ENCODE results near the gene WDR64. TPM values are rescaled to one million over a fixed set of nuclear protein-coding genes. Genes with fewer than 3 reads are reported as not detected.

The WDR64 gene
- total and polyA plus RNA-seq, 4 donors: 0.02 to 0.70 (median 0.17) TPM

DNA sequence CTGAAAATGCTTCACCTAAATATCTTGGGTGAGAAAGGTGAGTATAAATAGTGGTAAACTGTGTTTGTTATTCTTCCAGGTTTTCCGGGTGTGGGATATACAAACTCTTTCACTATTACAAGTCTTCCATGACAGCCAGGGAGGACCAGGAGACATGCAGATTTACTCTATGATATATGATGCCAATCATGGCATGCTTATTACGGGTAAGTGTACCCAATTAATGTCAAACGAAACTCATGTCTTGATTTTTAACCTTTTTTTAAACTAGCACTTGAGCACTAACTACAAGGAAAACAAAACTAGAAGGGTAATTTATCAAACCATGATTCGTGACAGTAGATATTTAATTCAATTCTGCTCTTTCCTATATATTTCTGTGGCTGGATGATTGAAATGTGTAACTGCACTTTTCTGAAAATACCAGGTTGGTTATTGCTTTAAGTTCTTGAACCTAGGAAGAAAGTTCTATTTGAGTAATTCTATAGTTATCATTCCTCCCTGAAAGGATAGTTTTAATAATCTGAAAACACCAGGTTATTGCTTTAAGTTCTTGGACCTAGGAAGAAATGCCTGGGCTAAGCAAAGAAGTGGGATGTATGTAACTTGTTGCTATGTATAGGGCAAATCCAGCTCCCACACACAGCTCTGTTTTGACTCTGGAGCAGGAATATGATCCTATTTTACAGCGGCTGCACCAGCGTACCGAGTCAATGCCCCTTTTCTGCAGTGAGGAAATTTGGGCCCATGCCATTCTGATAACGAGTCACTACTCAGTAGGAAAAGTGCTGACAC lies 86.4 kb downstream of the WDR64 start:
- H3K27ac ChIP-seq (ENCODE audit: low read depth in 1 of 2, low read length in 2 of 2): no peak overlapping the region
- DNase-seq (ENCODE audit: low spot score): no peak
- TF ChIP-seq, protein P1, sequence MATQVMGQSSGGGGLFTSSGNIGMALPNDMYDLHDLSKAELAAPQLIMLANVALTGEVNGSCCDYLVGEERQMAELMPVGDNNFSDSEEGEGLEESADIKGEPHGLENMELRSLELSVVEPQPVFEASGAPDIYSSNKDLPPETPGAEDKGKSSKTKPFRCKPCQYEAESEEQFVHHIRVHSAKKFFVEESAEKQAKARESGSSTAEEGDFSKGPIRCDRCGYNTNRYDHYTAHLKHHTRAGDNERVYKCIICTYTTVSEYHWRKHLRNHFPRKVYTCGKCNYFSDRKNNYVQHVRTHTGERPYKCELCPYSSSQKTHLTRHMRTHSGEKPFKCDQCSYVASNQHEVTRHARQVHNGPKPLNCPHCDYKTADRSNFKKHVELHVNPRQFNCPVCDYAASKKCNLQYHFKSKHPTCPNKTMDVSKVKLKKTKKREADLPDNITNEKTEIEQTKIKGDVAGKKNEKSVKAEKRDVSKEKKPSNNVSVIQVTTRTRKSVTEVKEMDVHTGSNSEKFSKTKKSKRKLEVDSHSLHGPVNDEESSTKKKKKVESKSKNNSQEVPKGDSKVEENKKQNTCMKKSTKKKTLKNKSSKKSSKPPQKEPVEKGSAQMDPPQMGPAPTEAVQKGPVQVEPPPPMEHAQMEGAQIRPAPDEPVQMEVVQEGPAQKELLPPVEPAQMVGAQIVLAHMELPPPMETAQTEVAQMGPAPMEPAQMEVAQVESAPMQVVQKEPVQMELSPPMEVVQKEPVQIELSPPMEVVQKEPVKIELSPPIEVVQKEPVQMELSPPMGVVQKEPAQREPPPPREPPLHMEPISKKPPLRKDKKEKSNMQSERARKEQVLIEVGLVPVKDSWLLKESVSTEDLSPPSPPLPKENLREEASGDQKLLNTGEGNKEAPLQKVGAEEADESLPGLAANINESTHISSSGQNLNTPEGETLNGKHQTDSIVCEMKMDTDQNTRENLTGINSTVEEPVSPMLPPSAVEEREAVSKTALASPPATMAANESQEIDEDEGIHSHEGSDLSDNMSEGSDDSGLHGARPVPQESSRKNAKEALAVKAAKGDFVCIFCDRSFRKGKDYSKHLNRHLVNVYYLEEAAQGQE (IDR thresholded peaks at IDR 0.05): no peak
- TF ChIP-seq YY1 (IDR thresholded peaks at IDR 0.05) (no peak), FOXA1 (IDR thresholded peaks at IDR 0.05) (no peak), EGR1 (IDR thresholded peaks at IDR 0.05; ENCODE audit: low read depth in 2 of 2) (no peak), RAD21 (IDR thresholded peaks at IDR 0.05) (no peak), NR2F2 (IDR thresholded peaks at IDR 0.05) (no peak), JUND (IDR thresholded peaks at IDR 0.05) (no peak), SP1 (IDR thresholded peaks at IDR 0.05) (no peak), HNF4A (conservative IDR thresholded peaks at IDR 0.05) (no peak), RXRA (IDR thresholded peaks at IDR 0.05) (no peak)
- TF ChIP-seq, protein P2, sequence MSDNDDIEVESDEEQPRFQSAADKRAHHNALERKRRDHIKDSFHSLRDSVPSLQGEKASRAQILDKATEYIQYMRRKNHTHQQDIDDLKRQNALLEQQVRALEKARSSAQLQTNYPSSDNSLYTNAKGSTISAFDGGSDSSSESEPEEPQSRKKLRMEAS (IDR thresholded peaks at IDR 0.05): no peak
- TF ChIP-seq, protein P3, sequence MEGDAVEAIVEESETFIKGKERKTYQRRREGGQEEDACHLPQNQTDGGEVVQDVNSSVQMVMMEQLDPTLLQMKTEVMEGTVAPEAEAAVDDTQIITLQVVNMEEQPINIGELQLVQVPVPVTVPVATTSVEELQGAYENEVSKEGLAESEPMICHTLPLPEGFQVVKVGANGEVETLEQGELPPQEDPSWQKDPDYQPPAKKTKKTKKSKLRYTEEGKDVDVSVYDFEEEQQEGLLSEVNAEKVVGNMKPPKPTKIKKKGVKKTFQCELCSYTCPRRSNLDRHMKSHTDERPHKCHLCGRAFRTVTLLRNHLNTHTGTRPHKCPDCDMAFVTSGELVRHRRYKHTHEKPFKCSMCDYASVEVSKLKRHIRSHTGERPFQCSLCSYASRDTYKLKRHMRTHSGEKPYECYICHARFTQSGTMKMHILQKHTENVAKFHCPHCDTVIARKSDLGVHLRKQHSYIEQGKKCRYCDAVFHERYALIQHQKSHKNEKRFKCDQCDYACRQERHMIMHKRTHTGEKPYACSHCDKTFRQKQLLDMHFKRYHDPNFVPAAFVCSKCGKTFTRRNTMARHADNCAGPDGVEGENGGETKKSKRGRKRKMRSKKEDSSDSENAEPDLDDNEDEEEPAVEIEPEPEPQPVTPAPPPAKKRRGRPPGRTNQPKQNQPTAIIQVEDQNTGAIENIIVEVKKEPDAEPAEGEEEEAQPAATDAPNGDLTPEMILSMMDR (IDR thresholded peaks at IDR 0.05; ENCODE audit: low read depth, low read length, missing input control): no peak
- TF ChIP-seq, protein P4, sequence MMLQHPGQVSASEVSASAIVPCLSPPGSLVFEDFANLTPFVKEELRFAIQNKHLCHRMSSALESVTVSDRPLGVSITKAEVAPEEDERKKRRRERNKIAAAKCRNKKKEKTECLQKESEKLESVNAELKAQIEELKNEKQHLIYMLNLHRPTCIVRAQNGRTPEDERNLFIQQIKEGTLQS (IDR thresholded peaks at IDR 0.05): no peak
- H3K36me3 ChIP-seq (ENCODE audit: control insufficient read depth in 4 of 4, insufficient read depth in 3 of 4, low read depth in 1 of 4, low read length in 3 of 4): no peaks in the 10 kb centered on the region
- no peaks in the 10 kb centered on the region for H3K9me3 ChIP-seq (ENCODE audit: control insufficient read depth in 4 of 4, low read length in 3 of 4)
- H3K4me3 ChIP-seq (ENCODE audit: low read depth in 1 of 3, low read length in 3 of 3): no peak overlapping the region
- H3K27me3 ChIP-seq (ENCODE audit: control insufficient read depth in 4 of 4, insufficient read depth in 4 of 4, low read length in 3 of 4): no peaks in the 10 kb centered on the region
- H3K4me1 ChIP-seq (ENCODE audit: control insufficient read depth in 4 of 4, insufficient read depth in 4 of 4, low read length in 3 of 4): no peaks in the 10 kb centered on the region
- WGBS: 80% methylated on average over 8 of the region's 8 CpGs
- no peak overlapping the region for H3K9ac ChIP-seq (ENCODE audit: low read depth in 1 of 2, low read length in 2 of 2)

DNA sequence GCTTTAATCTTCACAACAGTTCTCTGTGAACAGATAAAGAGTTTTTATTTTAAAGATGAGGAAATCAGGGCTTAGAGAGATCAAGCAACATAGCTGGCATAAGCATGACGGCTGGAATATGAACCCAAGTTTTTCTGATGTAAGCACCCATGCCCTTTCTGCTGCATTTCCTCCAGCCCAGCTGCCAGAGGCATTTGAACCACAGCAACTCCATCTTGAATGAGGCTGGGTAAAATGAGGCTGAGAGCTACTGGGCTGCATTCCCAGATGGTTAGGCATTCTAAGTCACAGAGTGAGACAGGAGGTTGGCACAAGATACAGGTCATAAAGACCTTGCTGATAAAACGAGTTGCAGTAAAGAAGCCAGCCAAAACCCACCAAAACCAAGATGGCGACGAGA lies 90.0 kb downstream of the WDR64 start:
- WGBS: 85% methylated on average over 4 of the region's 4 CpGs
- DNase-seq (ENCODE audit: low spot score): no peak
- H3K4me3 ChIP-seq (ENCODE audit: low read depth in 1 of 3, low read length in 3 of 3): no peak overlapping the region
- TF ChIP-seq YY1 (IDR thresholded peaks at IDR 0.05): no peak
- no peak for TF ChIP-seq HNF4G (IDR thresholded peaks at IDR 0.05)
- no peak for TF ChIP-seq FOXA2 (IDR thresholded peaks at IDR 0.05)
- TF ChIP-seq, protein P4 (IDR thresholded peaks at IDR 0.05): no peak
- TF ChIP-seq SP1 (IDR thresholded peaks at IDR 0.05): no peak
- TF ChIP-seq, protein P2 (IDR thresholded peaks at IDR 0.05): no peak
- TF ChIP-seq RXRA (IDR thresholded peaks at IDR 0.05): no peak
- no peak for TF ChIP-seq EGR1 (IDR thresholded peaks at IDR 0.05; ENCODE audit: low read depth in 2 of 2)
- TF ChIP-seq JUND (IDR thresholded peaks at IDR 0.05): no peak
- TF ChIP-seq HNF4A (conservative IDR thresholded peaks at IDR 0.05): no peak
- TF ChIP-seq FOXA1 (IDR thresholded peaks at IDR 0.05): no peak
- TF ChIP-seq GABPA (IDR thresholded peaks at IDR 0.05 in 1 of 2, conservative IDR thresholded peaks at IDR 0.05 in 1 of 2): no peak
- TF ChIP-seq, protein P5, sequence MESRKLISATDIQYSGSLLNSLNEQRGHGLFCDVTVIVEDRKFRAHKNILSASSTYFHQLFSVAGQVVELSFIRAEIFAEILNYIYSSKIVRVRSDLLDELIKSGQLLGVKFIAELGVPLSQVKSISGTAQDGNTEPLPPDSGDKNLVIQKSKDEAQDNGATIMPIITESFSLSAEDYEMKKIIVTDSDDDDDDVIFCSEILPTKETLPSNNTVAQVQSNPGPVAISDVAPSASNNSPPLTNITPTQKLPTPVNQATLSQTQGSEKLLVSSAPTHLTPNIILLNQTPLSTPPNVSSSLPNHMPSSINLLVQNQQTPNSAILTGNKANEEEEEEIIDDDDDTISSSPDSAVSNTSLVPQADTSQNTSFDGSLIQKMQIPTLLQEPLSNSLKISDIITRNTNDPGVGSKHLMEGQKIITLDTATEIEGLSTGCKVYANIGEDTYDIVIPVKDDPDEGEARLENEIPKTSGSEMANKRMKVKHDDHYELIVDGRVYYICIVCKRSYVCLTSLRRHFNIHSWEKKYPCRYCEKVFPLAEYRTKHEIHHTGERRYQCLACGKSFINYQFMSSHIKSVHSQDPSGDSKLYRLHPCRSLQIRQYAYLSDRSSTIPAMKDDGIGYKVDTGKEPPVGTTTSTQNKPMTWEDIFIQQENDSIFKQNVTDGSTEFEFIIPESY (IDR thresholded peaks at IDR 0.05): no peak
- TF ChIP-seq RAD21 (IDR thresholded peaks at IDR 0.05): no peak
- TF ChIP-seq, protein P3 (IDR thresholded peaks at IDR 0.05; ENCODE audit: low read depth, low read length, missing input control): no peak
- TF ChIP-seq TAF1 (conservative IDR thresholded peaks at IDR 0.05): no peak

More for the DNA sequence above, 90.0 kb downstream of the WDR64 start:
- Histone ChIP-seq H3K27me3 (ENCODE audit: control insufficient read depth in 4 of 4, insufficient read depth in 4 of 4, low read length in 3 of 4) (no peaks in the 10 kb centered on the region), H3K27ac (ENCODE audit: low read depth in 1 of 2, low read length in 2 of 2) (no peak overlapping the region), H3K4me1 (ENCODE audit: control insufficient read depth in 4 of 4, insufficient read depth in 4 of 4, low read length in 3 of 4) (no peaks in the 10 kb centered on the region), H3K36me3 (ENCODE audit: control insufficient read depth in 4 of 4, insufficient read depth in 3 of 4, low read depth in 1 of 4, low read length in 3 of 4) (no peaks in the 10 kb centered on the region), H3K9me3 (ENCODE audit: control insufficient read depth in 4 of 4, low read length in 3 of 4) (no peaks in the 10 kb centered on the region), H3K9ac (ENCODE audit: low read depth in 1 of 2, low read length in 2 of 2) (no peak overlapping the region)

Measured in liver (tissue), 9 donors.